Stromal cell of bone marrow (primary cell): ENCODE measurements around the gene RAB33A.
"Not testable (repeated sequence)": the region's sequence is repeated elsewhere in the genome, so short reads cannot be mapped to it uniquely, and the experiment has no call there.

ENCODE experiments used
- DNase-seq: peaks from one replicate; pipeline ENCODE4 v3.0.0-alpha.2; 2012; ENCODE audit warnings: low read depth

RAB33A gene

DNA sequence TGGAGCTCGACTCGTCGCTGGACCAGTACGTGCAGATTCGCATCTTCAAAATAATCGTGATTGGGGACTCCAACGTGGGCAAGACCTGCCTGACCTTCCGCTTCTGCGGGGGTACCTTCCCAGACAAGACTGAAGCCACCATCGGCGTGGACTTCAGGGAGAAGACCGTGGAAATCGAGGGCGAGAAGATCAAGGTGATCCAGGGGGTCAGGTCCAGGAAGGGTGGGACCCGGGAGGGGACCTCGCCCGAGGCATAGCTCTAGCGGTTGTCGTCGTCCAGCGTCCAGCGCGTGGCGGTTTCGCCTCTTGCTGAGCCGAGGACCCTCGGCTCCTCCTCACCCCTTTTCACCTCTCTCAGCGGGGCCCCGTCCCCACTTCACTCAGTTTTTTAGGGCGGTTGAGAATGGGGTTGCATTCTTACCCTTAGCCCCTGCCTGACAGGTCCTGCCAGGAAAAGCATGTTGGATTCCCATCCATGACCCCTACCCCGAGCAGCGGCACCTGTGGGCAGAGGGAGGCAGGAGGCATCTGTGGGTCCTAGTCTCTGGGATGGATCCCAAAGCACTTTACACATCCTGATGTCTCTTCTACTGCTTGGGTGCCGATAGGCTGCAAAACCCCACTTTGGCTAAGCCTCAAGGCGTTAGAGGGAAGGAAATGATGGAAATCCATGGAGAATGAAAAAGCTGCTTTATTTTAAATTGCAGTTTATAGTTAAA, 524 bp downstream of the RAB33A start:
- DNase-seq, result no peak

DNA sequence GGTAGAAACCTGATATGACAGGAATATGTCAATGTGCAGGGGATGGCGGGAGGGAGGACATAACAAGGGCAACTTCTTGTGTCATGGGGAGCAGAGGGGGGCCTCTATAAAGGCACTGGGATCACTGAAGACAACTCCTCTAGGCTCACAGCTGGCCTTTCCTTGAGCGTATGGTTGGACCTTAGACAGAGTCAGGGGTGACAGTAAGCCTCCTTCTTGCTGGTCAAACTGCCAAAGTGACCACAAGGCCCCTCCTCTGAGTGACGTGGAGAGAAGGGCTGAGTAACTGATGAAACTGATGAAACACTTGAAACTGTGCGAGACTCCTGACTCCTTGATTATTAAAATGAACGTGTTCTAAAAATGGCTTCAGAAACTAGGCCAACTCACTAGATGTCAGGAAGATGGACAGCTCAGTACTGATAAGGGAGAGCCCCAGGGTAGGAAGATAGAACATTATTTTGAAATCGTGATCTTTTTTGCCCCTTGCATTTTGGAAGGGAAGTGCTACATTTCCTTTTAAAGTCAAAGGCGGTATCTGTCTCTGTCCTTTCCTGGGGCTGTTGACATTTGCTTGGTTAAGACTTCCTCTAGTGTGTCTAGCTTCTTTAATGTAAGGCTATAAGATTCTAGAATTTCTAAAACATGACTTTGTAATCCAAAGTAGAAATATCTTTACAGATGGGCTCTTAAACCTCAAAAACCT, 1.6 kb downstream of the RAB33A start:
- peak; percentile 81 for DNase-seq

DNA sequence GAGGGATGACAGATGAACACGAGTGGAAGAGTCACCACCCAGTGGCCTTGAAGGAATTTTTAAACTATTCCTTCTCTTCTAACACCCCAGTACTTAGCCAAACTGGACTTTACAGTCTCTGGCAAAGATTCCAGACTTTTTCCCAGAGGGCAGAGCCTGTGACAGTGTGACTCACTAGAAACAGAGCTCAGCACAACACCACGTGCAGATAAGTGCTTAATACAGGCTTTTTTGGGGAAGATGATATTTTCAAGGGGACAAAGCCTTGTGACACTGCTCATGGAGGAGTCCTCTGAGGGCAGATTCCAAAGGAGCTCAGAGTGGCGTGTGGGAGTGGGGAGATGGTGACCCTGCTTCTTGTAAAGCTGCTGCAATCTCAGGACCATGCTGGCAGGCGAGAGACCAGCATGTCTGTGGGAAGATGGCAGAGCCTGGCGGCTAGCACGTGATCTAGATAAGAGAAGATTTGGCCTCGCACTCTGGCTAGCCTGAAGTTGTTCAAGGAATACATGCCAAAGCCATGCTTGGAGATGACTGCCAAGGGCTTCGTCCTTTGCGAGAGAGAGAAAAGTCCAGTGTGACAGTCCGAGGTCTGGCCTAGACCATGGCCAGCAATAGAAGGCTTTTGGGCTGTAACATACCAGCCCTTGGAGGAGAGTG, 2.4 kb downstream of the RAB33A start:
- DNase-seq, result peak; percentile 75

DNA sequence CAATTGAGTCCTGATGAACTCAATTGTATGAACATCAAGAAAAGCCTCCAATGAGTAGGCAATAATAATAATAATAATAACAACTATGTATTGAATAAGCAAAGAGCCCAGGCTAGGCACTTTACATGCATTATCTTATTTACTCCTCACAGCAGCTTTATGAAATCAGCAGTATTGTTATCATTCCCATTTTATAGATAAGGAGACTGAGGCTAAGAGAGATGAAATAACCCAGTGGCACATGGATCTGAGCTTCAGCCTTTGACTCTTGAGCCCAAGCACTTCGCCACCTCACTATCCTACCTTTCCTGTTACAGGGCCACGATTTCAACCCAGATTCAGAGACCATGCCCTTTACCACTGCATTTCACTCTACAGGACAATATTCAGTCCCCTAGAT, 3.2 kb downstream of the RAB33A start:
- DNase-seq, result no peak

DNA sequence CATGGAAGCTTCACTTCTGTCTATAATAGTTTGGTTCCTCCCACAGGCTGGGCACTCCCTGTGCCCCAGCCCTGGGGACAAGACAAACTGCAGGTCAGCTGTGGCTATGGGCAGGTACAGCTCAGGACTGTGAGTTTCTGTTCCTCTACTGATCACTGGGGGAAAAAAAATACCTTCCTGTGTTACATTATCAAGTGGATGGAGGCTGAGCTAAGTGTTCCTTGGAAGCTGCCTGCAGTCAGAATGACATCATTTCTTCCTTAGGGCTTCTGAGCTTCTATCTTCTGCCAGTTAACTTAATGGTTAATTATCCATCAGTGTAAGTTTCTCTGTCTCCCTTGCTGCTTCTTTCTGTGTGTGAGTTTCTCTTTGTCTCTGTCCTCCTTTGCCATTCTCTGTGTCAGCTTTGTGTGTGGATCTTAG, 4.6 kb downstream of the RAB33A start:
- no peak for DNase-seq

DNA sequence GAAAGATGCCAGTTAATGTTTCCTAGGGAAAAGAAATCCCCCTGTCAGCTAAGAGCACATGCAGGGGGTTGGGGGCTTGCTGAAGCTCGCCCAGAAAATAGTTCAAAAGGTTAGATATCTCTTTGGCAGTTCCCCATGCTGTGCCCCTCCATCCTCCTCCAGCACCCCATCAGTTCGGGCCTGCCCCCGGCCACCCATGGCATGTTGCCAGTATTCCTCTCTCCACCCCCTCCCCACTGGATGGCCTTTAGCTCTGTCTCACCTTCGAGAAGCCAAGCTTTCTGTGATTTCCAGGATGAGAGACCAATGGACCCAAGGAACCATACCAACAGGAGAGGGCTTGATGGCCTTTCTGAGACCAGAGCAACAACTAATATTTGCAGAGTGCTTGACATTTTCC, 5.2 kb downstream of the RAB33A start:
- DNase-seq, result no peak

DNA sequence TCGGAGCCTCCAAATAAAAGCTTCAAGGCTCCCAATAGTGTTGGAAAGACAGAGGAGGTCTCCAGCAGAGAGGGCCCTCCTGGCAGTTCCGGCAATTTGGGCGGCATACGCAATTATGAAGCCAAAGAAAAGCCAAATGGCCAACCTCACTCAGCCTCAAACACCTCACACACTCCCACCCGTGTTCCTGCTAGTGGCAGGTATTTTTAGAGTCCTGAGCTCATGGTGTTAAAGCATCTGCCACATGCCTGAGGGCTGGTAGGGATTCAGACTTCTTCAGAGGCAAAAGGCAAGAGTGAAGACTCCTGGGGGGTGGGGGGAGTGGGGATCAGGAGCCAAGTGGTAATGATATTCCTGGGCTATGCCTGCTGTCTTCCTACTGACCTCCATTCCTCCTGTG, 7.4 kb downstream of the RAB33A start:
- no peak for DNase-seq

DNA sequence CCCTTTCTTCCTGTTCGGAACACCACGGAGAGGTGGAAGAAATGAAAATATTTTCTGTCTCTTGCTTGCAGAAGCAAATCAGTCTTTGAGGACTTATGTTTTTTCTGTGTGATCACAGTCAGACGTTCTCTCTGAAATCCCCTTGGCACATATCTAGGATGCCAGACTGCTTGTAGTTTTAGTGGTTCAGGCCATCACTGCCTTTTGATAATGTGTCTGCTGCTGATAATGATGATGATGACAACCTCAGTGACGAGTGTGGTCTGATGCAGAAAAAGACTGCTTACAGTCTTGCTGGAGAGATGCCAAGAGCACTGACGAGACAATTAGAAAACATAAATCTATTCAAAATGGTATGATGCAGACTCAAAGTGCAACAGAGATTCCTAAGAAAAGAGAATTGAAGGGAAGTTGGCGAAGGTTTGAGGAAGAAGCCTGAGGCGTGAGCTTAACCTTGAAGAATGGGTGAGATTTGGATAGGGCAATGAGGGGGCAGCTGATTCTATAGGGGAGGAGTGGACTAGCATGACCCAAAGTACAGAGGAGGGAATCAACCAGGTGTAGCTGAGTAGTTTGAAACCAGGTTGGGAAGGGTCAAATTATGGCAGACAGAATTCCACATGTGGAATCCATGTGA, 7.9 kb downstream of the RAB33A start:
- no peak for DNase-seq

DNA sequence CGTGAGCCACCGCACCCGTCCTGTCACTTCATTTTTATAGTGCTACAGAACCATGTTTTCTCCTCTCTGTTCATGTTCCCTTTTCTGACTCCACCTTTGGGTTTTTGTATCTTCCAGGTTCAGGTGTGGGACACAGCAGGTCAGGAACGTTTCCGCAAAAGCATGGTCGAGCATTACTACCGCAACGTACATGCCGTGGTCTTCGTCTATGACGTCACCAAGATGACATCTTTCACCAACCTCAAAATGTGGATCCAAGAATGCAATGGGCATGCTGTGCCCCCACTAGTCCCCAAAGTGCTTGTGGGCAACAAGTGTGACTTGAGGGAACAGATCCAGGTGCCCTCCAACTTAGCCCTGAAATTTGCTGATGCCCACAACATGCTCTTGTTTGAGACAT, 12.4 kb downstream of the RAB33A start:
- no peak for DNase-seq

DNA sequence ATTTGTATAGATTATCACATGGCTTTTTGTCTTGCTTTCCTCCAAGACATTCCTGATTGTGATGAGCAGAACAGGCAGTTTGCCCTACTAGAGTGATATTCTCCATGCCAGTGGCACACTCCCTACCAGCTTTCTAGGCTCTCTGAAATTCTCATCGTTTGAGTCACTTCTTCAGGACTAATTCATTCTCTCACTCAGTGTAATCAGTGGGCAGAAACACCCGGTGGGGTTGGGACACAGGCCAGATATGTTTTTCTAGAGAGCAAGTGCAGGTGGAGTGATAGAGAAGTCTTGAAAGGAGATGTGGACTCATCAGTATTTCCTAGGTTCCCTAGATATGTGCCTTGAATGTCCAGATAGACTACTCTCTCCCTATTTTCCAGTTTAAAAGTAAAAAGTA, 13.1 kb downstream of the RAB33A start:
- DNase-seq, result no peak

DNA sequence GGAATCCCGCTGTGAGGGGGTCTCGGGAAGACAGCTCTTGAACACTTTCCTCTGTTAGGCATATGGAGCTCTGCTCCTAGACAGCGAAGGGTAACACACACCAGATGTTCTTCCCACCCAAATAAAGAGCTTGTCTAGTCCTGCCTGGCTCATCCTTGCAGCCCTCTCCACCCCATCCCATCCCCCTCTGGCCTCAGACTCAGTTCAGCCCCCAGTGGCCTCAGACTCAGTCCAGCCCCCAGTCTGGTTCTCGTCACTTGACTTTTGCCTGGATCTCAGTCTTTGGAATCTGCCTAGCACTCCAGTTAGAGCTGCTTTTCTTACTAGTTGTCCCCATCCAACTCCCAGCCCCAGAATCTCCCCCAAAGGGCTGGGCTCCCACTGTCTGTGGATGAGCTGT, 14.9 kb downstream of the RAB33A start:
- DNase-seq, result no peak

DNA sequence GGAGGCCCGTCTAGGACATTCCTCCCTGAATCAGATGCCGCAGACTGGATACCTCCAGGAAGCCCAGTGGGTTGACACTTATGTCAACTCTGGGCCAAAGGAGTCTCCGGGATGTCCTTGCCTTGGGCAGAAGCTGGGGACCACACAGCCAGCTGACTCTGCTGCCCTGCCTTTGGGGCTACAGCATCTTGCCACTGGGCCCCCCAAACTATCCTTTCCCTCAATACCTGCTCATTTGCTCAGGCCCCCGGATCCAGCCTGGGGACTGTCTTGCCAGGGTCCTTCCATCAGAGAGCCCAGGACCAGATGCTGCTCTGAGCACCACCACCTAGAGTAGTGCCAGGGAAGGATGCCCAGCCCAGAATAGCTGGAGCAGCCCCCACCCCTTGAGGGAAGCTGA, 19.0 kb downstream of the RAB33A start:
- DNase-seq, result no peak

DNA sequence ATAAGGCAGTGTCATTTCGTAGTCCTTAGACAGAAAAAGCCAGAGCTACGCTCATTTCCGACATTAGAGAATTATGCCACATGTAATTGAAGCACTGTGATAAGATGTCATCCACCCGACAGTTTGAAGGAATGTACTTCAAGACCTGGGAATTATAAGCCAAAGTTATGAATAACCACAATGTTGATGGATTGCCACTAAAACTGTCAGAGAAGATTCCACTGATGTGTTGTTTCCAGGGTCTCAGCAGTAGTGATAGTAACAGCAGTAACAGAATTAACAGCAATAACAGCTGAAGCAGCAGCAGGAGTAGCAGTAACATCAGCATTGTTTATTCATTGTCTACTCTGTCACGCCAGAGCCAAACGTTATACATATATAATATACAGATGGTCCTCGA, 24.7 kb downstream of the RAB33A start:
- no peak for DNase-seq

DNA sequence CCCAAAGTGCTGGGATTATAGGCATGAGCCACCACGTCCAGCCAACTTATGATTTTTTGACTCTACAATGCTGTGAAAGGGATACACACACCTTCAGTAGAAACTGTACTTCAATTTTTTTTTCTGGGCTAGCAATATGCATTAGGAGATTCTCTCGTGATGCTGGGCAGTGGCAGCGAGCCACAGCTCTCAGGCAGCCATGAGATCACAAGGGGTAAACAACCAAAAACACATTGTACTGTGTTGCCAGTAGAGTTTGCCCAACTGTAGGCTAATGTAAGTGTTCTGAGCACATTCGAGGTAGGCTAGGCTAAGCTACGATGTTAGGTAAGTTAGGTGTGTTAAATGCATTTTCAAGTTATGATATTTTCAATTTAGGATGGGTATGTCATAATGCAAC, 25.7 kb downstream of the RAB33A start:
- DNase-seq, result no peak

DNA sequence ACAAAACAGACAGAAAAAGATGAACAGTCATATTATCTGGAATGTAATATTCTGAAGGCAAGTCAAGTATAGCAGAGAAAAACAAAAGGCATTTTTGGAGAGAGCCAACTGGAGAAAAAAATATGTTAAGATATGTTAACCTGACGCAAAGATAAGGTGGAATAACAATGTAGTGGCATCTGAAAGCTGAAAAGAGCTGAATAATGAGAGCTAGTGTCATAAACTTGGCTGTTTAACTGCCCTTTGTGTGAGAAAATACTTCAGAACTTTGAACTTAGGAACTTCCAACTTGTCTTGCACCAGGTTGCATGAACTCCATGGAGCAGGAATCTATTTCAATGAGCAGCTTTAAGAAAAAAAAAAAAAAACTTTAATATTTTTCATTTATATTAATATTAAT, 32.9 kb downstream of the RAB33A start:
- no peak for DNase-seq

DNA sequence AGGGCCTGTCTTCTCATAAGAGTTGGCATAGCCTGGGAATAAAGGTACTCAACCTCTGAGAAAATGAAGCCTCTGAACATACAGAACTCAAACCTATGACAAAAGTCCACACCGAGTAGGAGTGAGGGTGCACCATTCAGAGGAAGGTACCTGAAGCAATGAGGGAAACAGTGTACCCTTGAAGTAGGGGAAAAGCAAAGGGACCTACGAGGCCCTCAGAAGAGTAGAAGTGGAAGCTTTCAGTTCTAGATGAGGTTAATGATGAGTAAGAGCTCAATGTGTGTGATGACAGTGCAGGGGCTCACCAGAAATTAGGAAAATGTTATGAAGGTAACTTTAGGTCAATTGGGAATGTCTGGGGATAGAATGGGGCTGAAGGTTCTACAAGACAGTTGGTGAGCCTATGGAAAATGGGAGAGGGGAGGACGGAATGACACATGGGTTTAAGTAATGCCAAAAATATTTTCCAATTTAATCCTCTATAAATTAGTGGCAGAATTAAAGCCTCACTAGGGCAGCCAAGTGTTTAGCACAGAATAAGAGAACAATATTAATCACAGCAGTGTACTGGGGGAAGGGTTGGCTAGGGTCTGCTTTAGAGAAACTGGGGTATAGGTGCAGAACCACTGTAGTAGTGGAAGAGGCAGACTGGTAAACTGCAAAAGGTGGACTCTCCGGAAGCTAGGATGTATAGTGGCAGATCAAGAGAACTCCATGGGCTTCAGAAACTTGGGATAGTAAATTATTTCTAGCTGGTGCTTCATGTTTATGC, 39.8 kb downstream of the RAB33A start:
- no peak for DNase-seq

DNA sequence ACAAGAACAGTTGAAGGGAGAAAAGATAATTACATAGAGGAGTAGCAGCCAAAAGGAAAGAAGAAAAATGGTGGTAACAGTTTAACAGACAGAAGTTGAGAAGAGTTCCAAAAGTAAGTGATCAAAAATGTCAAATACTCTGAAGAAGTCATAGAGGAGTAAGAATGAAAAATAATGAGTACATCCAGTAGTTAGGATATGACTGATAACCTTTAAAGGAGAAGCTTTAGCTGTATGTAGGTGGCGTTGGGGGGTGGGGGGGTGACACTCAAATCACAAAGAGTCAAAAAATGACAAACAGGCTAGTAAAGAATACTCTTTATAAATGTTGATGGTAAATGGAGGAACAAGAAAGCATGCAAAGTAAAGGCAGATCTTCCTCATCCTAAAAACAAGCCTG, 40.6 kb downstream of the RAB33A start:
- DNase-seq, result no peak

DNA sequence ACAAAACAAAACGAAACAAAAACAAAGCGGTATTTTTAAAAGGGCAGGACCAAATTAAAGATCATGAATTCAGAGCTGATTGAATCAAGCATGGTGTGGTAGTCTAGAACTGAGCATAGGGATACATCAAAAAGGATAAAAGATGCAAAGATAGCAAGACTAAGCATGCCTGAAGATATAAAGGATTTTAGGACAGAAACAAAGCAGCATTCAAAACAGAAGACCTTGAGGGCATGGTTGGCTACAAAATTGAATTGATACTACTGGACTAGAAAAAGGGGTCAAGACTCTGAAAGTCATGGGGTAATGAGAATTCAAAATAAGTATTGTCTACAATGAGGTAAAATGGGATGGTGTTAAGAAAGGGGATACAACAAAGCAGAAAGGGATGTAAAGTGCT, 41.6 kb downstream of the RAB33A start:
- no peak for DNase-seq

DNA sequence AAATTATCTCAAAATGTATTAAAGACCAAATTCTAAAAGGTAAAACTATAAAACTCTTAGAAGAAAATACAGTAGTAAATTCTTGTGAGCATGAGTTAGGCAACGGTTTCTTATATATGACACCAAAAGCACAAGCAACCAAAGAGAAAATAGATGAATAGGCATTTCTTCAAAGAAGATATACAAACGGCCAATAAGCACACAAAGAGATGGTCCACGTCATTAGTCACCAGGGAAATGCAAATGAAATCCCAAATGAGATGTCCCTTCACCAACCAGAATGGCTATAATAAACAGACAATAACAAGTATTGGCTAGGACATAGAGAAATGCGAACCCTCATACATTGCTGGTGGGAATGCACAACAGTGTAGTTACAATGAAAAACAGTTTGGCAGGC, 44.6 kb downstream of the RAB33A start:
- no peak for DNase-seq

DNA sequence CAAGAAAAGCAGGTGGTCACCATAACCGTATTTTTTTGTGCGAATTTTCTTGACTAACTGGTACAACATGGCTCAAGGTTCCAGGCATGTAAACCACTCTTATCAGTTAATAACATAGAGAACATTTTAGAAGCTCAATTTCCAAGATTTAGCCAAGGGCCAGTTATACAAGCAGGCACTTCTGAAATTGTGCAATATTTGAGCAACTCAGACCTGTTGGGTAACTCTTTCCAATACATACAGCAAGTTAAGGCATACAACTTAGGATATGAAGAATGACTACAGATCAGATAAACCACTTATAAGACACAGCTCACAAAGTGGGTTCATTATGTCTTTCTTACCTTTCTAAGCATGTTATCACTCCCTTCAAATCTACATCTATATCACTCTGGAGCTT, 53.0 kb downstream of the RAB33A start:
- no peak for DNase-seq

DNA sequence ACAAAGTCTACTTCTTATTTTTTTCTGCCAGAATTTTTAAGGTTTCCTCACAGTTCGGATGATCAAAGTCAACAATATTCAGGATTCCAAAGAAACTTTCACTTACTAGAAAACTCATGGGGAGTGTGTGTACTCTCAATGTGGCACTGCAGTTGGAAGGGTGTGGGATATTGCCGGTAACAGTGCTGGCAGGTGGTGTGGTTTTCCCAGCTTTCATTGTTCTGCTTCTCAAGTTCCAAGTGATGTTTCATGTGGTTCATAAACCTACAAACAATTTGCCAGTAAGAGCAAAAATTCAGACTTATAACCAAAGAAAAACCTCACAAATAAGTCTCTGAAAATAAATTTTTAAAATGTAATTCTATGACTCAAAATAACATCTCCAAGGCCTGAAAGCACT, 57.1 kb downstream of the RAB33A start:
- DNase-seq, result no peak

DNA sequence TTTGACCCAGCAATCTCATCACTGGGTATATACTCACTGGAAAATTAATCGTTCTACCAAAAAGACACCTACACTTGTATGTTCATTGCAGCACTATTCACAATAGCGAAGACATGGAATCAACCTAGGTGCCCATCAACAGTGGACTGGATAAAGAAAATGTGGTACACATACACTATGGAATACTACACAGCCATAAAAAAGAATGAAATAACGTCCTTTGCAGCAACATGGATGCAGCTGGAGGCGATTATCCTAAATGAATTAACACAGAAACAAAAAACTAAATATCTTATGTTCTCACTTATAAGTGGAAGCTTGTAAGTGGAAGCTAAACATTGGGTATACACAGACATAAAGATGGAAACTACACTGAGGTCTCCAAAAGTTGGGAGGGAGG, 59.4 kb downstream of the RAB33A start:
- DNase-seq, result not testable (repeated sequence)
